ENCODE measurements around the gene SLC36A1. TPM values are rescaled to one million over a fixed set of nuclear protein-coding genes. Genes with fewer than 3 reads are reported as not detected.

Gene SLC36A1
- total and polyA plus RNA-seq, 2 donors (not counting 1 experiment from before 2014, with no cell fraction given) = 4.6 to 18.9 TPM

- Histone ChIP-seq H3K36me3 (ENCODE audit: control insufficient read depth, insufficient read depth, low read length) (peaks cover 2% of the 10 kb centered on the region), H3K9me3 (ENCODE audit: control insufficient read depth, insufficient read depth, low read depth, low read length) (no peaks in the 10 kb centered on the region), H3K4me3 (replicated peaks in 1 of 4; ENCODE audit: control extremely low read depth in 1 of 4, insufficient read depth in 1 of 4, low read depth in 3 of 4, low read length in 4 of 4) (no peak overlapping the region), H3K27me3 (ENCODE audit: control insufficient read depth, insufficient read depth, low read length) (no peaks in the 10 kb centered on the region), H3K4me1 (ENCODE audit: control insufficient read depth, extremely low read depth, insufficient read depth, low read length) (peaks cover 8% of the 10 kb centered on the region), H3K79me2 (ENCODE audit: control insufficient read depth, insufficient read depth, low read length) (no peaks in the 10 kb centered on the region), H3K4me2 (ENCODE audit: extremely low read depth, insufficient read depth, low read length) (no peak overlapping the region), H4K20me1 (ENCODE audit: control insufficient read depth, extremely low read depth, insufficient read depth, low read length) (no peaks in the 10 kb centered on the region), H3K27ac (ENCODE audit: insufficient read depth, low read length) (no peak overlapping the region), H2AFZ (ENCODE audit: low read length) (no peak overlapping the region), H3K9ac (ENCODE audit: insufficient read depth, low read length) (no peak overlapping the region)
- TF ChIP-seq CTCF (conservative IDR thresholded peaks at IDR 0.05 in 1 of 2, IDR thresholded peaks at IDR 0.05 in 1 of 2; ENCODE audit: low read depth in 1 of 2, low read length in 2 of 2) (no peak), EZH2 (IDR thresholded peaks at IDR 0.05; ENCODE audit: low read length, missing control alignments) (no peak)
- DNase-seq (ENCODE audit: low read depth in 2 of 2) = peak; percentile 20 to 49
Observed at GRCh38 chr5:151480384-151481293, 33.2 kb downstream of the SLC36A1 start.

- H3K79me2 ChIP-seq (ENCODE audit: control insufficient read depth, insufficient read depth, low read length) = no peaks in the 10 kb centered on the region
- H3K9me3 ChIP-seq (ENCODE audit: control insufficient read depth, insufficient read depth, low read depth, low read length) = no peaks in the 10 kb centered on the region
- no peak overlapping the region for H3K9ac ChIP-seq (ENCODE audit: insufficient read depth, low read length)
- H3K36me3 ChIP-seq (ENCODE audit: control insufficient read depth, insufficient read depth, low read length) = peaks cover 7% of the 10 kb centered on the region
- no peak overlapping the region for H3K4me3 ChIP-seq (replicated peaks in 1 of 4; ENCODE audit: control extremely low read depth in 1 of 4, insufficient read depth in 1 of 4, low read depth in 3 of 4, low read length in 4 of 4)
- no peak overlapping the region for H3K27ac ChIP-seq (ENCODE audit: insufficient read depth, low read length)
- H3K4me2 ChIP-seq (ENCODE audit: extremely low read depth, insufficient read depth, low read length) = no peak overlapping the region
- no peak overlapping the region for H2AFZ ChIP-seq (ENCODE audit: low read length)
- H3K4me1 ChIP-seq (ENCODE audit: control insufficient read depth, extremely low read depth, insufficient read depth, low read length) = peaks cover 8% of the 10 kb centered on the region
- peak; percentile 3 to 57 for DNase-seq (ENCODE audit: low read depth in 2 of 2)
- no peaks in the 10 kb centered on the region for H3K27me3 ChIP-seq (ENCODE audit: control insufficient read depth, insufficient read depth, low read length)
- TF ChIP-seq CTCF (conservative IDR thresholded peaks at IDR 0.05 in 1 of 2, IDR thresholded peaks at IDR 0.05 in 1 of 2; ENCODE audit: low read depth in 1 of 2, low read length in 2 of 2) = no peak
- no peak for TF ChIP-seq EZH2 (IDR thresholded peaks at IDR 0.05; ENCODE audit: low read length, missing control alignments)
- H4K20me1 ChIP-seq (ENCODE audit: control insufficient read depth, extremely low read depth, insufficient read depth, low read length) = no peaks in the 10 kb centered on the region
Observed at GRCh38 chr5:151483176-151483575, 35.8 kb downstream of the SLC36A1 start.

- Histone ChIP-seq H3K27ac (ENCODE audit: insufficient read depth, low read length) (no peak overlapping the region), H4K20me1 (ENCODE audit: control insufficient read depth, extremely low read depth, insufficient read depth, low read length) (no peaks in the 10 kb centered on the region), H3K27me3 (ENCODE audit: control insufficient read depth, insufficient read depth, low read length) (no peaks in the 10 kb centered on the region)
Observed at GRCh38 chr5:151483647-151484046, 36.2 kb downstream of the SLC36A1 start.

More at GRCh38 chr5:151483647-151484046, 36.2 kb downstream of the SLC36A1 start:
- Histone ChIP-seq H3K4me1 (ENCODE audit: control insufficient read depth, extremely low read depth, insufficient read depth, low read length) (peaks cover 8% of the 10 kb centered on the region), H3K9me3 (ENCODE audit: control insufficient read depth, insufficient read depth, low read depth, low read length) (no peaks in the 10 kb centered on the region), H3K79me2 (ENCODE audit: control insufficient read depth, insufficient read depth, low read length) (no peaks in the 10 kb centered on the region), H2AFZ (ENCODE audit: low read length) (no peak overlapping the region), H3K4me3 (replicated peaks in 1 of 4; ENCODE audit: control extremely low read depth in 1 of 4, insufficient read depth in 1 of 4, low read depth in 3 of 4, low read length in 4 of 4) (no peak overlapping the region), H3K9ac (ENCODE audit: insufficient read depth, low read length) (no peak overlapping the region), H3K4me2 (ENCODE audit: extremely low read depth, insufficient read depth, low read length) (no peak overlapping the region), H3K36me3 (ENCODE audit: control insufficient read depth, insufficient read depth, low read length) (peaks cover 9% of the 10 kb centered on the region)
- DNase-seq (ENCODE audit: low read depth in 2 of 2) = no peak
- no peak for TF ChIP-seq CTCF (conservative IDR thresholded peaks at IDR 0.05 in 1 of 2, IDR thresholded peaks at IDR 0.05 in 1 of 2; ENCODE audit: low read depth in 1 of 2, low read length in 2 of 2)

All from fibroblast of lung (primary cell).